ENCODE data around the gene POGZ. TPM values are rescaled to one million over a fixed set of nuclear protein-coding genes. Genes with fewer than 3 reads are reported as not detected.

The POGZ gene
- total and polyA plus RNA-seq, 2 of the 4 experiments (the other 2 are of a cell fraction) = 20.8 to 33.5 TPM

DNA sequence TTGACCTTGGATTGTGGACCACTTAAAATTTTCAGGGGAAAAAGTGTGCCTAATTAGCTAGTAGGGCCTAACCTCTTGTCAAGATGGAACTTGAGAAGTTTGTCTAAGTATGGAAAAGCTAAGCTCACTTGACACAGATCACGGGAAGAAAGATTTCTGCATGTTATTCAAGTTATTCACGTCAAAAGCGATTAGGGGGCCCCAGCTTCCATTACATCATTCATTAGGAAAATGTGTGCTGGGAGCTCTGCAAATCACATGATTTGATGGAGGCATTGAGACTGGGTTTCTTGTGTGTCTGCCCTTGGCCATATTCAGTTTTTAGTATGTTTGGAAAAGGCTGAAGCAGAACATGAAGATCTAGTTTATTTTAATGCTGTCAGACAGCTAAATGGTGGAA lies 15.5 kb upstream of the POGZ start:
- ATAC-seq (ENCODE audit: low read depth) = no peak
- Histone ChIP-seq H3K4me2 (ENCODE audit: low read depth, low read length) (no peak overlapping the region), H3K27me3 (ENCODE audit: control insufficient read depth, insufficient read depth, low read length) (no peaks in the 10 kb centered on the region), H3K4me1 (ENCODE audit: control insufficient read depth, insufficient read depth, low read length) (no peaks in the 10 kb centered on the region; the same call in 1 of the 2 replicates), H3K4ac (ENCODE audit: low read depth, low read length) (no peak overlapping the region), H3K18ac (ENCODE audit: low read depth, low read length) (no peak overlapping the region), H2BK15ac (ENCODE audit: low read depth, low read length) (no peak overlapping the region), H4K5ac (ENCODE audit: low read depth, low read length) (no peak overlapping the region), H2BK5ac (ENCODE audit: low read depth, low read length, poor library complexity, severe bottlenecking) (no peak overlapping the region), H2AFZ (replicated peaks; ENCODE audit: low read length, poor library complexity) (no peak overlapping the region), H2AK9ac (replicated peaks; ENCODE audit: low read depth, low read length, poor library complexity) (no peak overlapping the region), H3K9ac (ENCODE audit: low read depth, low read length) (no peak overlapping the region), H3K14ac (replicated peaks; ENCODE audit: low read depth, low read length) (no peak overlapping the region), H4K8ac (ENCODE audit: low read depth in 2 of 2, low read length in 2 of 2) (no peak overlapping the region), H2BK20ac (ENCODE audit: low read depth, low read length) (no peak overlapping the region), H3K9me1 (ENCODE audit: insufficient read depth, low read length) (no peaks in the 10 kb centered on the region), H3K79me1 (ENCODE audit: low read depth in 1 of 2, low read length in 2 of 2) (no peaks in the 10 kb centered on the region; a peak in 1 of 4 replicates), H2BK120ac (ENCODE audit: low read depth, low read length) (no peak overlapping the region), H4K20me1 (ENCODE audit: insufficient read depth, low read length) (no peaks in the 10 kb centered on the region), H3K4me3 (ENCODE audit: insufficient read depth, low read depth, low read length) (no peak overlapping the region), H2AK5ac (ENCODE audit: low read depth, low read length) (no peak overlapping the region), H3K23ac (ENCODE audit: low read depth, low read length) (no peak overlapping the region), H3K9me3 (ENCODE audit: control insufficient read depth, insufficient read depth, low read length) (no peaks in the 10 kb centered on the region), H4K91ac (ENCODE audit: insufficient read depth, low read depth, low read length) (no peak overlapping the region; the same call in 1 of the 2 replicates), H3K36me3 (ENCODE audit: control insufficient read depth, insufficient read depth, low read length) (no peaks in the 10 kb centered on the region), H3K27ac (ENCODE audit: insufficient read depth, low read length) (no peak overlapping the region), H3K56ac (ENCODE audit: extremely low read depth, insufficient read depth, low read length) (no peak overlapping the region)
- BruUV-seq (replicated peaks) = no TSS peak
- POLR2A ChIA-PET (ENCODE audit: unreplicated experiment) = no interaction called here
- WGBS, 2 experiments (ENCODE audit: extremely low coverage in 2 of 2, insufficient read length in 1 of 2) = no CpG with 5 or more reads among the region's 3 CpGs
- in situ Hi-C loops (cut with MboI; ENCODE audit: low sequenced_read_pairs) = no loop called here
- dilution Hi-C loops (cut with HindIII; ENCODE audit: low sequenced_read_pairs, unreplicated experiment) = no loop called here
- CTCF ChIA-PET = interaction anchor here (0.6 to 1.0 kb wide), 2 partner anchors 26 to 166 kb away, joined by 4 read pairs; no protein-coding TSS in a partner anchor
- intact Hi-C loops (cut with micrococcal nuclease) = loop anchor here (5.0 kb wide), 1 partner anchor 38 kb away; the partner anchor contains the start of gene CGN
- TF ChIP-seq, protein P1, sequence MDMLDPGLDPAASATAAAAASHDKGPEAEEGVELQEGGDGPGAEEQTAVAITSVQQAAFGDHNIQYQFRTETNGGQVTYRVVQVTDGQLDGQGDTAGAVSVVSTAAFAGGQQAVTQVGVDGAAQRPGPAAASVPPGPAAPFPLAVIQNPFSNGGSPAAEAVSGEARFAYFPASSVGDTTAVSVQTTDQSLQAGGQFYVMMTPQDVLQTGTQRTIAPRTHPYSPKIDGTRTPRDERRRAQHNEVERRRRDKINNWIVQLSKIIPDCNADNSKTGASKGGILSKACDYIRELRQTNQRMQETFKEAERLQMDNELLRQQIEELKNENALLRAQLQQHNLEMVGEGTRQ (IDR thresholded peaks at IDR 0.05; ENCODE audit: low read depth, low read length) = no peak
- TF ChIP-seq CHD1 (IDR thresholded peaks at IDR 0.05; ENCODE audit: low read depth, low read length) = no peak
- no peak for TF ChIP-seq FOS (IDR thresholded peaks at IDR 0.05; ENCODE audit: low read depth, low read length)
- TF ChIP-seq POLR2A (IDR thresholded peaks at IDR 0.05; ENCODE audit: low read depth, low read length) = no peak
- no peak for TF ChIP-seq NFE2L2 (IDR thresholded peaks at IDR 0.05; ENCODE audit: low read depth, low read length)
- no peak for TF ChIP-seq MAFK (IDR thresholded peaks at IDR 0.05; ENCODE audit: low read depth, low read length)
- TF ChIP-seq, protein P2, sequence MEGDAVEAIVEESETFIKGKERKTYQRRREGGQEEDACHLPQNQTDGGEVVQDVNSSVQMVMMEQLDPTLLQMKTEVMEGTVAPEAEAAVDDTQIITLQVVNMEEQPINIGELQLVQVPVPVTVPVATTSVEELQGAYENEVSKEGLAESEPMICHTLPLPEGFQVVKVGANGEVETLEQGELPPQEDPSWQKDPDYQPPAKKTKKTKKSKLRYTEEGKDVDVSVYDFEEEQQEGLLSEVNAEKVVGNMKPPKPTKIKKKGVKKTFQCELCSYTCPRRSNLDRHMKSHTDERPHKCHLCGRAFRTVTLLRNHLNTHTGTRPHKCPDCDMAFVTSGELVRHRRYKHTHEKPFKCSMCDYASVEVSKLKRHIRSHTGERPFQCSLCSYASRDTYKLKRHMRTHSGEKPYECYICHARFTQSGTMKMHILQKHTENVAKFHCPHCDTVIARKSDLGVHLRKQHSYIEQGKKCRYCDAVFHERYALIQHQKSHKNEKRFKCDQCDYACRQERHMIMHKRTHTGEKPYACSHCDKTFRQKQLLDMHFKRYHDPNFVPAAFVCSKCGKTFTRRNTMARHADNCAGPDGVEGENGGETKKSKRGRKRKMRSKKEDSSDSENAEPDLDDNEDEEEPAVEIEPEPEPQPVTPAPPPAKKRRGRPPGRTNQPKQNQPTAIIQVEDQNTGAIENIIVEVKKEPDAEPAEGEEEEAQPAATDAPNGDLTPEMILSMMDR (conservative IDR thresholded peaks at IDR 0.05; ENCODE audit: low read depth, low read length) = no peak
- no peak for TF ChIP-seq MAZ (IDR thresholded peaks at IDR 0.05; ENCODE audit: borderline replicate concordance, low read depth, low read length)
- TF ChIP-seq CEBPB (IDR thresholded peaks at IDR 0.05; ENCODE audit: low read depth, low read length) = no peak
- TF ChIP-seq, protein P3, sequence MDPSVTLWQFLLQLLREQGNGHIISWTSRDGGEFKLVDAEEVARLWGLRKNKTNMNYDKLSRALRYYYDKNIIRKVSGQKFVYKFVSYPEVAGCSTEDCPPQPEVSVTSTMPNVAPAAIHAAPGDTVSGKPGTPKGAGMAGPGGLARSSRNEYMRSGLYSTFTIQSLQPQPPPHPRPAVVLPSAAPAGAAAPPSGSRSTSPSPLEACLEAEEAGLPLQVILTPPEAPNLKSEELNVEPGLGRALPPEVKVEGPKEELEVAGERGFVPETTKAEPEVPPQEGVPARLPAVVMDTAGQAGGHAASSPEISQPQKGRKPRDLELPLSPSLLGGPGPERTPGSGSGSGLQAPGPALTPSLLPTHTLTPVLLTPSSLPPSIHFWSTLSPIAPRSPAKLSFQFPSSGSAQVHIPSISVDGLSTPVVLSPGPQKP (IDR thresholded peaks at IDR 0.05; ENCODE audit: borderline replicate concordance, low read depth, low read length) = no peak
- no peak for TF ChIP-seq SMC3 (IDR thresholded peaks at IDR 0.05; ENCODE audit: low read depth, low read length)
- TF ChIP-seq BHLHE40 (IDR thresholded peaks at IDR 0.05; ENCODE audit: low read depth, low read length) = no peak
- DNase-seq = no peak

Data from IMR-90 (cell line).